KOPT-K1 (cell line): Measurements from ENCODE around the gene APOA1.

ENCODE experiments used
- H3K27ac ChIP-seq: fragments of 200-600 bp; sonication (generic); 2 replicates; pipeline ENCODE4 v1.5.1; 2016; ENCODE audit warnings: antibody characterized with exemption, mild to moderate bottlenecking, low read depth, low read length; ENCODE audit not compliant: poor library complexity, severe bottlenecking
- H3K36me3 ChIP-seq: fragments of 200-600 bp; sonication (generic); 2 replicates; pipeline ENCODE4 v1.5.1; 2017; ENCODE audit warnings: antibody characterized with exemption, mild to moderate bottlenecking, low read length, moderate library complexity; ENCODE audit not compliant: insufficient read depth
- H3K9me3 ChIP-seq: fragments of 200-600 bp; sonication (generic); 2 replicates; pipeline ENCODE4 v1.5.1; 2017; ENCODE audit warnings: antibody characterized with exemption, low read length, mild to moderate bottlenecking; ENCODE audit not compliant: insufficient read depth, poor library complexity, severe bottlenecking

APOA1 gene

DNA sequence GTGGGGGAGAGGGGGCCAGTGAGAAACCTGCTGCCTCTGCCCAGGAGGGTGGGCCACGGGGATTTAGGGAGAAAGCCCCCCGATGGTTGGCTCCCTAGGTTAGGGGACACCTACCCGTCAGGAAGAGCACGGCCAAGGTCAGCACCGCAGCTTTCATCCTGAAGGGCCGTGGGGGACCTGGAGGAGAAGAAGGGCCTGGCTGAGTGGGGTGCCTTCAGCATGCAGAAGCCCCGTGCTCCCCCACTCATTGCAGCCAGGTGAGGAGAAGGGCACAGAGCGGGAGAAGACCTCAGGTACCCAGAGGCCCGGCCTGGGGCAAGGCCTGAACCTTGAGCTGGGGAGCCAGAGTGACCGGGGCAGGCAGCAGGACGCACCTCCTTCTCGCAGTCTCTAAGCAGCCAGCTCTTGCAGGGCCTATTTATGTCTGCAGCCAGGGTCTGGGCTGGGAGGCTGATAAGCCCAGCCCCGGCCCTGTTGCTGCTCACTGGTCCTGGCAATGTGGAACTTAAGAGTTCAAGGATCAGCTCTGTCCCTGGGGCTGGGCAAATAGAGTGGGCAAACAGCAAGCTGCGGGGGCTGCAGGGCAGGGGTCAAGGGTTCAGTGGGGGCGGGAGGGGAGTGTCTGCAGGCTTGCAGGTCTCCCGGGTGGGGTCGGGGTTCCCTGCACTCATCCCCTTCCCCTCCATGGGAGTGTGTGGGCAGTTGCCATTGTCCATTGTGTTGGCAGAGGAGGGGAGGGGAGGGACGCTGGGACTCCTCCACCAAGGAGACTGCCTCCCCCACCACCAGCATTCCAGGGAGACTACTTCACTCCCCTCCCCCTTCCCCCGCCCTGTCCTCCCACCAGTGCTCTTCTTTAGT lies at the start of gene APOA1:
TSS of gene APOA1 (minus strand) at position 392 of the 861 bp plus-strand sequence. CDS start at position 157, 235 bp downstream.
- Histone ChIP-seq H3K27ac (no peak within 1 kb of the TSS), H3K36me3 (no peaks in the 10 kb centered on the region), H3K9me3 (no peaks in the 10 kb centered on the region)

DNA sequence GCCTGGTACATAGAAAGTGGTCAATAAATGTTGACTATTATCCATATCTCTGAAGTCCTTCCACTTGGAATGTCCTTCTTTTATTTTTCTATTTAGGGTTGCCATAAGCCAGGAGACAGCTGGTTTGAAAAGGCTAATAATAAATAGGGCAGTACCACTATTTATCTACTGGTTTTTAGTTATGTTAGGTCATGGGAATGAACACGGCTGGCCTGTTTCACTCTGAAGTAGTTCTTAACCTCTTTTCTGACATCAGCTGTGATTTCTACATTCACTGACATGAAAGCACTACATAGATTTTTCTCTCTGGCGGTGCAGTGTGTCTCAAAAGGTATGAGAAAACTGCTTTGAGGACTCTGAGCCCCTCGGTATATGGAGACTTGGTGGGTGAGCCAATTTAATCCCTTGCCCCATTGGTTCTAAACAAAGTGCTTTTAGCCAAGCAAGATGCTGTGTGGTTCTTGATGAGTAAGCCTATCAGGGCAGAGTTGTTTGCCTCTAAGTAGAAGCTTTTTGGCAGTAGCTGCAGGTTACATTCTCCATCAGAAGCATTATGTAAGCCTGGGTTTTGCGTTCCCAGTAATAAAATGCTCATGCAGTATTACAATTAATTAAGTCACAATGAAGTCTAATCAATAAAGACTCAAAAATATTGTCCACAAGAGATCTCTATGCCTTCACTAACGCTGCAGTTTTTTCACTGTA lies 48.7 kb upstream of the APOA1 start:
- Histone ChIP-seq H3K27ac (no peak overlapping the region), H3K36me3 (no peaks in the 10 kb centered on the region)

DNA sequence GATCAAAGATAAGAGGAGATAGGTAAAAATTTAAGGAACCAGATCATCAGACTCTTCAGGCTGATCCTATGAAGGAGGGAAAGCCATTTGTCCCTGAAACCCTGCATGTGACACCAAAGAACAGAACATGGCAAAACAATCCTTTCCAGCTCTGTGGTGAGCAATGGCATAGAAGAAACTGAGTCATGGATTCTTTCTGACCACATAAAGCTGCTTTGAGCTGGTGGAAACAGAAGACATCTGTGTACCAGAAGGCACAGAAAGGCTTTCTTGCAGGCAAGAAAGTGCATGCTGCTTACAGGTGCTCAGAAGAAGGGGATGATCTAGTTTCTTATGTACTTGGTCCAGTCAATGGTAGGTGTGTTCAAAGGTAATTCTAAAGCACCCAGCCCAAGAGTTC lies 45.0 kb upstream of the APOA1 start:
- Histone ChIP-seq H3K36me3 (no peaks in the 10 kb centered on the region), H3K27ac (no peak overlapping the region), H3K9me3 (no peaks in the 10 kb centered on the region)

More for the DNA sequence above, 48.7 kb upstream of the APOA1 start:
- no peaks in the 10 kb centered on the region for H3K9me3 ChIP-seq

DNA sequence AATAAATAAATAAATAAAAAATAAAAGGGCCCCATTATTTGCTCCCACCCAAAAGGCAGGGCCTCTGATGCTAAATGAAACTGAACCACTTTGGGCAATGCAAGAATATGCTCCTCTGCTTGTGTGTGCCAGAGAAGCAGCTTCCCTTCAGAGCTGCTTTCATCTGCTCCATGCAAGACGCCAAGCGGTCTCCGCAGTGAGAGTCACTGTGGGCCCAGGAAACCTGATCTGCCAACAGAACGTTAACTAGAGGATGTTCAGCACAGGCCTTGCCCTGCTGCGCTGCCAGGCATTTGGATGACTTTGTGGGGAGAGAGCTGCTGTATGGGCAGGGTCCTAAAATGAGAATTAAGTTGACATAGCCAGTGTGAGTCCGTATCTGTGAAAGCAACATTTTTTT lies 43.7 kb upstream of the APOA1 start:
- H3K36me3 ChIP-seq = no peaks in the 10 kb centered on the region
- H3K27ac ChIP-seq = no peak overlapping the region
- H3K9me3 ChIP-seq = no peaks in the 10 kb centered on the region

DNA sequence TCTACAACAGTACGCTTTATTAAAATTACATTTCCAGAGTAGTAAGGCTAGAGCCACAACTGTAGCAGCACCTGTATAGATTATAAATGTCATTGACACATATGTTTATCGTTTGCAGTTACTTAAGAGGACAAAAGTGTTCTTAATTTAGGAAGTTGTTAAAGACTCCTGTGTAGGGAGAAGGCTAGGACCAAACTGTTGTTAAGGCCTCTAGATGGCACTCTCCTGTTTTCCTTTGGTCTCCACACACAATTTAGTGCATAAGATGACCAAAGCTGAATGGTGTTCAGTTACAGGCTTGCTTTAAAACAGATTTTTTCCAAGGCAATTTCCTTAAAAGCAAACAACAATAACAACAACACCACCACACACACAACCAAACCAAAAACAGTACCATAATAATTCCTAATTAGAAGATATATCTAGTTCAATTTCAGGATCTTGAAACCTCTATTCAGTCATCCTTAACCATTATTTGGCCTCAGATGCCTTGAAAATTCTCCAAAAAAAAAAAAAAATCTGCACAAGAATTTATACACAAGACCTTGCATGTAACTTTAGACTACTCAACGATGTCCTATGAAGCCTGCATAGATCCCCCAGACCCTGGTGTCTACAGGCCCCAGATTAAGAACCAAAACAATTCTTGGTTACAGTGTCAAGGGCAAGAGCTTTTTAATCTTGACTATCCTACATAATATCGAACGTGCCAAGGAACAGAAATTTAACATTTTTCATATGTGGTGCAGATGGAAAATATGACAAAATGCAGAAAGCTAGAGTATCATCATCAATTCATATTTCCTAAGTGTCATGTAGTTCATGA lies 42.6 kb upstream of the APOA1 start:
- Histone ChIP-seq H3K36me3 (peaks cover 8% of the 10 kb centered on the region), H3K9me3 (no peaks in the 10 kb centered on the region), H3K27ac (no peak overlapping the region)

DNA sequence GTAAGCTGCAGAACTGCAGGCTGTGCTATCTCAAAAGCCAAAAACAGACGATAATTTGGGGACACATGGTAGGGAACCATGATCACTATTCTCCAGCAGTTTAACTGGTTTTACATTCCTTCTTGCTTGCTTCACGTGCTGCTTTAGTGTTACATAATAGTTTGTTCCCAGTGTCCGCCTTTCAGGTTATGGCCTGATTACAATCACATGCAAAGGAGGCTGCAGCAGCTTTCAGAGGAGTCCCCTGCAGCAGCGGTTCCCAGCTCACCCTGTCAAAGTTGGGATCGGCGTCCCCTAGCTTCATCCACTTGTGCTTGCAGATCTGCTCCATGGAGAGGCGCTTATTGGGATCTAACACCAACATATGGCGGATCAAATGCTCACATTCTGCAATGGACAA lies 39.2 kb upstream of the APOA1 start:
- Histone ChIP-seq H3K9me3 (no peaks in the 10 kb centered on the region), H3K36me3 (peaks cover 42% of the 10 kb centered on the region), H3K27ac (no peak overlapping the region)

DNA sequence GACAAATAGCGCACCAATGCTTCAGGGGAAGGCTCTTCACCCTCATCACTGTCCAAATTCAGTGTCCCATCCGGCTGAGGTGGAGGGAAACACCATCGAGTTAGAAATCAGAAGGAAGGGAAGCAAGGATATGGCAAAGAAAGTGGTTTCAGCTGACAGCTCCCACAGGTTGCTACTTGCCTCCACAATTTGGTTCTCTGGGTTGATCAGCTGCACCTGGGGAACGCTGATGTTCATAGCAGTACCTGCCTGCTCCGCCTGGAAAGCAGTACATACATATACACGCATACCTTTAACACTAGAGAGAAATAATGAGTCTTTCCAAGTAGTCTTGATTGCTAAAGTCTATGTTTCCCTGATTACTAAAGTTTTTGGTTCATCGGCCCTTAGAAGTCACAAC lies 37.8 kb upstream of the APOA1 start:
- peaks cover 56% of the 10 kb centered on the region for H3K36me3 ChIP-seq
- H3K27ac ChIP-seq = no peak overlapping the region
- no peaks in the 10 kb centered on the region for H3K9me3 ChIP-seq

DNA sequence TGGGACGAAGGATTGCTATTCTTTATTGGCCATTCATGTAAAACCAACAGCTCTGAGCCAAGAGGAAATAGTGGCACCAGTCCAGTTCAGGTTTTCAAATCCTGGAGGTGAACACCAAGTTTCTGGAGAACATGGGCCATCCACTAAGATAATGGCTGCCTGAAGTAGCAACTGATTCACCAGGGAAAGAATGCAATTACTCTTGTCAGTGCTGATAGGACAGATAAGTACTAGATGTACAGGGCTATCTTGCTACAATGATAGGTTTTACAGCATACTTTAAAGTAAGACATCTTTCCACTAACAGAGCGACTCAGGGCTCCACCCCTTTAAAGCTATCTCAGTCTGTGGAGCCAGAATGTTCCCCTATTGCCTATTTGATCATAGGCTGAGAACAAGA lies 36.8 kb upstream of the APOA1 start:
- H3K27ac ChIP-seq = no peak overlapping the region
- H3K9me3 ChIP-seq = no peaks in the 10 kb centered on the region
- H3K36me3 ChIP-seq = peaks cover 66% of the 10 kb centered on the region

DNA sequence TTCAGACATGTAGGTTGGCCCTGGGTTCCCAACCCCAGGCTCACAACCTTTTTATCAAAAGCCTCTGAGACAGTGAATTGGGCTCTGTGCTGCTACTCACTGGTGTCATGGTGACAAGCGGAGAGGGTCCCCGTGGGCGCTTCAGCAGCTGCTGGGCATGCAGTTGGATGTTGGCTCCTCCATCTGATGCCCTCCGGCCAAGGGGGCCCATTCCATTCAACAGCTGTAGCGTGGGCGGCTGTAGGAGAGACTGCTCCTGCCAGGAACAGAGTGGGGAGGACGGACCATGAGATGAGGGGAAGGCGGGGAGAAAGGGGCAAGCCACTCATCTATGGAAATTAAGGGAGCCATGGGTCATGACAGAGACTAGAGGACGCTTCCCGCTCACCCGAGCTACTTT lies 36.0 kb upstream of the APOA1 start:
- Histone ChIP-seq H3K27ac (no peak overlapping the region), H3K9me3 (no peaks in the 10 kb centered on the region), H3K36me3 (peaks cover 74% of the 10 kb centered on the region)

DNA sequence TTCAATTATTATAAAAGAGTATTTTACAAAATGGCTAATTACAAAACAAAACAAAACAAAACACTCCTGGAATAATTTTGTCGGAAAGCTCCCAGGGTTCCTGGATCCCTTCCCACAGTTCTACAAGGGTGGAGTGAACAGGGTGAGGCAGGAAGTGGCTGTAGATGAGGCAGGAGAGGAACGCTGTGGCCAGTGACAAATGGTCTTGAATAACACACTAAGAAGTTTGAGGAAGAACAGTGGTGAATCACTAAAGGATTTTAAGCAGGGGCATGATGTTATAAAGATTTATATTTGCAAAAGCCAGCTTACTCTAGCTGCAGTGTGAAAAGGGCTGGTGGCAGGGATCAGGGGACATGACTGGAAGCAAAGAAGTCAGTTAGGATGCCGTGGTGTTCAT lies 33.8 kb upstream of the APOA1 start:
- Histone ChIP-seq H3K9me3 (no peaks in the 10 kb centered on the region), H3K36me3 (peaks cover 94% of the 10 kb centered on the region), H3K27ac (no peak overlapping the region)

DNA sequence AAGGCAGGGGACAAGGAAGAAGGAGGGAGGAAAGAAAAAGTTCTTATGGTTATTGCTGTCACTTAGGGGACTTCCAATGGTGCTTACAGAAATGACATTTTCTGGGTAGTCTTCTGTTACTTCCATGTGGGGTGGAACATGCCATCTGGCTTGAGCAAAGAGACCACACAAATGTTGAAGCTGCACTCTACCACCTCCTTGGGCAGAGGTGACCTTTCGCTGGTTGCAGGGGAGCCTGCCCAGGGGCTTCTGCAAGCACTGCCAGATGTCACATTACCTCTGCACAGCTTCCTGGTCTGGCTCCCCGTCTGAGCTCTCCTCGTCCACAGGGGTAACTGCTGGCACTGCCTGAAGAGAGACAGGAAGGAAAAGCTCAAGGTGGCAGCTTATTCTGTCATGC lies 32.6 kb upstream of the APOA1 start:
- Histone ChIP-seq H3K36me3 (peaks cover 93% of the 10 kb centered on the region), H3K27ac (no peak overlapping the region), H3K9me3 (no peaks in the 10 kb centered on the region)

DNA sequence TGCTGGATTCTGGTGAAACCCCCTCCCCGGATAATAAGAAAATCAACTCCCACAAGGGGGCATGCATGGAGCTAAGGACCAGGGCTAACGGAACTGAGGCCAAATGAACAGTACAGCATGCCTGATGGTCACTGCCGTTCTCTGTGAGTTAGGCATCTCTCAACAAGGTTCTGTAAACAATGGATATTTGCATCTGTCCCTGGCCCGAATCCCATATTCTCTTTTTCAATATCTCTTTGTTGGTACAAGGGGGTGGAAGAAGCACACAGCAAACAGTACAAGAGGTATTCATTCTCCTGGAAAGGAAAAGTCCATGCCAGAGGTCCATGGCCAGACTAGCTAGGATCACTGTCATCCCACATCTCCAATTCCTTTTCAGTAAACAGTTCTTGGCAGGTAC lies 32.2 kb upstream of the APOA1 start:
- peaks cover 93% of the 10 kb centered on the region for H3K36me3 ChIP-seq
- no peak overlapping the region for H3K27ac ChIP-seq
- no peaks in the 10 kb centered on the region for H3K9me3 ChIP-seq

DNA sequence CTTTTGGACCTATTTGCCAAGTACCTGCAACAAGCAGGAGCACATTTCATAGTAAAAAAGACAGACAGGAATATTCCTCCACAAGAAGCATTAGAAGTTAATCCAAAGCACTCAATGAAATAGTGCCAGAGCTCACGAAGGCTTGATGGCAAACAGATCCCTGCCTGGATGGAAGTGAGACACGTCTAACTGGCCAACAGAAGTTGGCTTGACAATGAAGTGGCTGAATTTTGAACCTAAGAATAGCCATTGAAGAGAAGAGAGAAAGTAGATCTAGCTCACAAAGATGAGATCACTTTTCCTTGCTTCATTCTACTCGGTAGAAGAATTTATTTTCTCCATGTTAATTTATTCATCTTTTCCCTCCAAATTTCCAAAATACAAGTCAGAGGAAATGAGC lies 30.6 kb upstream of the APOA1 start:
- Histone ChIP-seq H3K36me3 (peaks cover 93% of the 10 kb centered on the region), H3K9me3 (no peaks in the 10 kb centered on the region), H3K27ac (no peak overlapping the region)

DNA sequence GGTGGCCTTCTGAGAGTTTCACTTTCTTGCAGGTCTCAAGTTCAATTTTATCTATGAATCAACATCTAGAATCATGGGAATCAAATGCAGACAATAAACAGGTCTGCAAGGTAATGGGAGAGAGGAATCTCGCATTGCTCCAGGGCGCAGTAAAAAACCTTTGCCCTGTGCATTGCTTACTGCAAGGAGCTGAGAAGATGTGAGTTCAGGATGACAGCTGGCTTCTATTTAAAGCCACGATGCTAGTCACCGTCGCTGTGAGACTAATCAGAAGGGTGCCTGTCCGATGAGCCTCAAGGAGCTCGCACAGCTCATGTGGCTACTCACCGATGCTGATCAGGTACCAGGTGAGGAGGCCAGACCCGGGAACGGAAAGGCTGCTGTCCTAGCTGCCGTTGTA lies 30.2 kb upstream of the APOA1 start:
- H3K36me3 ChIP-seq = peaks cover 93% of the 10 kb centered on the region
- no peak overlapping the region for H3K27ac ChIP-seq
- no peaks in the 10 kb centered on the region for H3K9me3 ChIP-seq

DNA sequence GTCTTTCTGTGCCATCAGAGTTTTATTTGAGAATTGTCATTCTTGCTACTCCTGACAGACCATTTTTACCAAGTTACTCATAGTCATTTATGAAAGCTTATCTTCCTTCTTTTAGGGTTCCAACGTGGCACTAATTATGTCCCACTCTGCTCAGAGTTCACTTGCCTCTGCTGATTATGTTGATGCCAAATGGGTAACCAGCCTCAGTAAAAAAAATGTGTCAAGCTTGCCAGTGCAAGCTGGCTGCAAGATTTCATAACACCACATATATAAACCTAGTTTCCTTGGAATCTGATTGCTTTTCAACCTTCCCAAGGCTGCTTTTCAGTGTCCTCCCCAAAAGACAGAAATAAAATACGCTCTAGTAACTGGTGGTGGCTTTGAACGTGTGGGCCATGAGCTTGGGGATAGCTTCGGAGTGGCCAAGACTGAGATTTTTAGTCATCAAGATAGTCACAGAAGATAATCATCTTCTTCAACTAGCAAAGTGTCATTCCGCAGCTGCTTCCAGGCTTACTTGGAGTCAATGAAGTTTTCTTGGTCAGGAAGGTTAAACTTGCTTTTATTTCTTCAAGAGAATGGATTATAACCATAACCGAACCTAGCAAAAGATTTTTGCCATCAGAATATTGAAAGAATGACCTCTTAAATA lies 29.5 kb upstream of the APOA1 start:
- no peak overlapping the region for H3K27ac ChIP-seq
- peaks cover 93% of the 10 kb centered on the region for H3K36me3 ChIP-seq
- no peaks in the 10 kb centered on the region for H3K9me3 ChIP-seq
